NB4 (cell line): ENCODE results near the gene GABBR2.

Source experiments
- POLR2A ChIP-seq: IDR thresholded peaks from 2 replicates; pipeline ENCODE4 v1.6.1; 2011; ENCODE audit warnings: mild to moderate bottlenecking; ENCODE audit not compliant: insufficient read length; ENCODE audit errors: extremely low read depth
- TF ChIP-seq, protein P1 (sequence below): IDR thresholded peaks from one replicate; pipeline ENCODE4 v1.5.1; 2012; ENCODE audit warnings: low read depth, low read length
- TF ChIP-seq, protein P2 (sequence below): IDR thresholded peaks from 2 replicates; pipeline ENCODE4 v1.6.1; 2011; ENCODE audit warnings: low read depth, low read length

DNA sequence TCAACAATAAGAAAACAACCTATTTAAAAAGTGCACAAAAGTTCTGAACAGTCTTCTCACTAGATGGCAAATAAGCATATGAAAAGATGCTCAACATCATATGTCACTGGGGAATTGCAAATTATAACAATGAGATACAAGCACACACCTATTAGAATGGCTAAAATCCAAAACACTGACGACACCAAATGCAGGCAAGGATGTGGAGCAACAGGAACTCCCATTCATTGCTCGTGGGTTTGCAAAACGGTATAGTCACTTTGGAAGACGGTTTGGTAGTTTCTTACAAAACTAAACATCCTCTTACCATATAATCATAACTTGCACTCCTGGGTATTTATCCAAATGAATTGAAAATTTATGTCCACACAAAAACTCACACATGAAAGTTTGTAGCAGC, 352.4 kb downstream of the GABBR2 start:
- TF ChIP-seq POLR2A = no peak
- TF ChIP-seq, protein P1, sequence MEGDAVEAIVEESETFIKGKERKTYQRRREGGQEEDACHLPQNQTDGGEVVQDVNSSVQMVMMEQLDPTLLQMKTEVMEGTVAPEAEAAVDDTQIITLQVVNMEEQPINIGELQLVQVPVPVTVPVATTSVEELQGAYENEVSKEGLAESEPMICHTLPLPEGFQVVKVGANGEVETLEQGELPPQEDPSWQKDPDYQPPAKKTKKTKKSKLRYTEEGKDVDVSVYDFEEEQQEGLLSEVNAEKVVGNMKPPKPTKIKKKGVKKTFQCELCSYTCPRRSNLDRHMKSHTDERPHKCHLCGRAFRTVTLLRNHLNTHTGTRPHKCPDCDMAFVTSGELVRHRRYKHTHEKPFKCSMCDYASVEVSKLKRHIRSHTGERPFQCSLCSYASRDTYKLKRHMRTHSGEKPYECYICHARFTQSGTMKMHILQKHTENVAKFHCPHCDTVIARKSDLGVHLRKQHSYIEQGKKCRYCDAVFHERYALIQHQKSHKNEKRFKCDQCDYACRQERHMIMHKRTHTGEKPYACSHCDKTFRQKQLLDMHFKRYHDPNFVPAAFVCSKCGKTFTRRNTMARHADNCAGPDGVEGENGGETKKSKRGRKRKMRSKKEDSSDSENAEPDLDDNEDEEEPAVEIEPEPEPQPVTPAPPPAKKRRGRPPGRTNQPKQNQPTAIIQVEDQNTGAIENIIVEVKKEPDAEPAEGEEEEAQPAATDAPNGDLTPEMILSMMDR = no peak
- TF ChIP-seq, protein P2, sequence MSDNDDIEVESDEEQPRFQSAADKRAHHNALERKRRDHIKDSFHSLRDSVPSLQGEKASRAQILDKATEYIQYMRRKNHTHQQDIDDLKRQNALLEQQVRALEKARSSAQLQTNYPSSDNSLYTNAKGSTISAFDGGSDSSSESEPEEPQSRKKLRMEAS = no peak
